SJSA1 (cell line): ENCODE data around the gene FFAR1. TPM values are rescaled to one million over a fixed set of nuclear protein-coding genes. Genes with fewer than 3 reads are reported as not detected.
"Not testable (repeated sequence)": the region's sequence is repeated elsewhere in the genome, so short reads cannot be mapped to it uniquely, and the experiment has no call there.

ENCODE experiments used
- DNase-seq, 2 experiments: peaks; one replicate each; pipeline ENCODE4 v3.0.0-alpha.2; 2015 to 2020; ENCODE audit warnings: low spot score in 2 of 2, low read depth in 1 of 2
- H3K27ac ChIP-seq: fragments of 250-450 bp; sonication (Bioruptor Pico); 2 replicates; pipeline ENCODE4 v1.5.1; 2020; ENCODE audit warnings: mild to moderate bottlenecking, moderate library complexity
- H3K27me3 ChIP-seq: fragments of 250-450 bp; sonication (Bioruptor Pico); replicated peaks from 2 replicates; pipeline ENCODE4 v1.5.1; 2020; ENCODE audit warnings: mild to moderate bottlenecking, moderate library complexity
- H3K36me3 ChIP-seq: fragments of 250-450 bp; sonication (Bioruptor Pico); 2 replicates; pipeline ENCODE4 v1.5.1; 2020; ENCODE audit warnings: mild to moderate bottlenecking
- H3K4me1 ChIP-seq: fragments of 250-450 bp; sonication (Bioruptor Pico); replicated peaks from 2 replicates; pipeline ENCODE4 v1.6.1; 2021; ENCODE audit warnings: mild to moderate bottlenecking
- H3K4me3 ChIP-seq: fragments of 250-450 bp; sonication (Bioruptor Pico); 2 replicates; pipeline ENCODE4 v1.5.1; 2020; ENCODE audit warnings: mild to moderate bottlenecking
- H3K9me3 ChIP-seq: fragments of 250-450 bp; sonication (Bioruptor Pico); replicated peaks from 2 replicates; pipeline ENCODE4 v1.5.1; 2020; ENCODE audit warnings: mild to moderate bottlenecking
- total RNA-seq: library from RNA; depleted of rRNA; stranded (reverse); fragments of >200 nt; shearing (Covaris generic); gene quantifications from 2 replicates; pipeline ENCODE4 v1.2.3, GENCODE V29; 2014

Gene FFAR1
- total RNA-seq, 1 experiment from 2014 or later = not detected

- no peaks in the 10 kb centered on the region for H3K4me1 ChIP-seq
- peaks cover 17% of the 10 kb centered on the region for H3K27me3 ChIP-seq
- H3K4me3 ChIP-seq = no peak overlapping the region
- no peak overlapping the region for H3K27ac ChIP-seq
- DNase-seq = peak in 1 of 2 experiments; percentile 44
- H3K36me3 ChIP-seq = no peaks in the 10 kb centered on the region
- no peaks in the 10 kb centered on the region for H3K9me3 ChIP-seq
These were observed 5.0 kb downstream of the FFAR1 start for GRCh38 chr19:35352448-35353304.

- H3K9me3 ChIP-seq = no peaks in the 10 kb centered on the region
- no peak overlapping the region for H3K4me3 ChIP-seq
- DNase-seq = no peak
These were observed 5.9 kb downstream of the FFAR1 start for GRCh38 chr19:35353635-35354034.

GRCh38 chr19:35354898-35355297, 7.2 kb downstream of the FFAR1 start:
- H3K27me3 ChIP-seq = peaks cover 21% of the 10 kb centered on the region
- no peak overlapping the region for H3K27ac ChIP-seq
- no peak for DNase-seq
- H3K36me3 ChIP-seq = no peaks in the 10 kb centered on the region
- H3K4me3 ChIP-seq = no peak overlapping the region
- no peaks in the 10 kb centered on the region for H3K4me1 ChIP-seq
- no peaks in the 10 kb centered on the region for H3K9me3 ChIP-seq

More at GRCh38 chr19:35353635-35354034, 5.9 kb downstream of the FFAR1 start:
- H3K4me1 ChIP-seq = no peaks in the 10 kb centered on the region
- no peaks in the 10 kb centered on the region for H3K36me3 ChIP-seq
- H3K27ac ChIP-seq = no peak overlapping the region
- H3K27me3 ChIP-seq = peaks cover 22% of the 10 kb centered on the region

GRCh38 chr19:35355791-35356460, 8.2 kb downstream of the FFAR1 start:
- no peak for DNase-seq
- no peaks in the 10 kb centered on the region for H3K4me1 ChIP-seq
- no peak overlapping the region for H3K4me3 ChIP-seq
- peaks cover 19% of the 10 kb centered on the region; the same call in 1 of the 2 replicates for H3K27me3 ChIP-seq
- no peaks in the 10 kb centered on the region for H3K9me3 ChIP-seq
- H3K27ac ChIP-seq = no peak overlapping the region
- H3K36me3 ChIP-seq = no peaks in the 10 kb centered on the region

GRCh38 chr19:35357867-35358573, 10.3 kb downstream of the FFAR1 start, which contains the start of gene FFAR3:
FFAR3 (plus strand) TSS chr19:35358460; CDS start chr19:35358891, 431 bp downstream.
- no peaks in the 10 kb centered on the region for H3K9me3 ChIP-seq
- H3K4me3 ChIP-seq = no peak within 1 kb of the TSS
- peaks cover 27% of the 10 kb centered on the region for H3K27me3 ChIP-seq
- no peaks in the 10 kb centered on the region for H3K4me1 ChIP-seq
- no peak for DNase-seq
- no peak within 1 kb of the TSS for H3K27ac ChIP-seq
- H3K36me3 ChIP-seq = no peaks in the 10 kb centered on the region

- not testable (repeated sequence) for H3K36me3 ChIP-seq, H3K27ac ChIP-seq, H3K9me3 ChIP-seq, H3K4me1 ChIP-seq, DNase-seq, H3K4me3 ChIP-seq
- peaks cover 22% of the 10 kb centered on the region for H3K27me3 ChIP-seq
These were observed 11.1 kb downstream of the FFAR1 start for GRCh38 chr19:35358834-35359233.

- H3K4me3 ChIP-seq, H3K4me1 ChIP-seq, H3K36me3 ChIP-seq, DNase-seq, H3K9me3 ChIP-seq, H3K27ac ChIP-seq: not testable (repeated sequence)
- peaks cover 21% of the 10 kb centered on the region for H3K27me3 ChIP-seq
These were observed 11.7 kb downstream of the FFAR1 start for GRCh38 chr19:35359395-35359794.

GRCh38 chr19:35360081-35360480, 12.4 kb downstream of the FFAR1 start:
- not testable (repeated sequence) for DNase-seq, H3K4me3 ChIP-seq, H3K36me3 ChIP-seq, H3K27ac ChIP-seq, H3K9me3 ChIP-seq, H3K4me1 ChIP-seq
- peaks cover 21% of the 10 kb centered on the region for H3K27me3 ChIP-seq

GRCh38 chr19:35360880-35361420, 13.2 kb downstream of the FFAR1 start:
- H3K36me3 ChIP-seq = no peaks in the 10 kb centered on the region
- DNase-seq = no peak
- H3K4me3 ChIP-seq = no peak overlapping the region
- no peaks in the 10 kb centered on the region for H3K9me3 ChIP-seq
- peaks cover 21% of the 10 kb centered on the region for H3K27me3 ChIP-seq
- H3K4me1 ChIP-seq = no peaks in the 10 kb centered on the region
- H3K27ac ChIP-seq = no peak overlapping the region

GRCh38 chr19:35362261-35363000, 14.7 kb downstream of the FFAR1 start:
- Histone ChIP-seq H3K36me3 (no peaks in the 10 kb centered on the region), H3K27ac (no peak overlapping the region), H3K27me3 (peaks cover 18% of the 10 kb centered on the region), H3K4me1 (no peaks in the 10 kb centered on the region), H3K4me3 (no peak overlapping the region), H3K9me3 (no peaks in the 10 kb centered on the region)
- DNase-seq = no peak

- Histone ChIP-seq H3K9me3 (no peaks in the 10 kb centered on the region), H3K4me1 (no peaks in the 10 kb centered on the region), H3K27ac (no peak overlapping the region), H3K4me3 (no peak overlapping the region), H3K27me3 (peaks cover 11% of the 10 kb centered on the region), H3K36me3 (no peaks in the 10 kb centered on the region)
- no peak for DNase-seq
These were observed 15.4 kb downstream of the FFAR1 start for GRCh38 chr19:35363001-35363590.

GRCh38 chr19:35363711-35364425, 16.2 kb downstream of the FFAR1 start:
- Histone ChIP-seq H3K4me3 (no peak overlapping the region), H3K27ac (no peak overlapping the region), H3K27me3 (peaks cover 10% of the 10 kb centered on the region), H3K4me1 (no peaks in the 10 kb centered on the region), H3K36me3 (no peaks in the 10 kb centered on the region), H3K9me3 (no peaks in the 10 kb centered on the region)
- no peak for DNase-seq
